ENCODE results near the gene PRM1. TPM values are rescaled to one million over a fixed set of nuclear protein-coding genes. Genes with fewer than 3 reads are reported as not detected.

The PRM1 gene
- total RNA-seq, 2 donors from 2014 or later: 1.8 to 992 TPM

GRCh38 chr16:11245222-11245737 is 35.9 kb downstream of the PRM1 start:
- 84% methylated on average over 5 of the region's 5 CpGs for WGBS
- Histone ChIP-seq H3K4me3 (no peak overlapping the region), H3K27ac (no peak overlapping the region), H3K27me3 (replicated peaks; ENCODE audit: insufficient read depth) (no peaks in the 10 kb centered on the region), H3K9me3 (no peaks in the 10 kb centered on the region), H3K36me3 (no peaks in the 10 kb centered on the region), H3K4me1 (replicated peaks) (no peaks in the 10 kb centered on the region)
- DNase-seq (ENCODE audit: low spot score): no peak
- TF ChIP-seq POLR2AphosphoS5 (IDR thresholded peaks at IDR 0.05) (no peak), POLR2A (IDR thresholded peaks at IDR 0.05) (no peak)
- TF ChIP-seq, protein P1, sequence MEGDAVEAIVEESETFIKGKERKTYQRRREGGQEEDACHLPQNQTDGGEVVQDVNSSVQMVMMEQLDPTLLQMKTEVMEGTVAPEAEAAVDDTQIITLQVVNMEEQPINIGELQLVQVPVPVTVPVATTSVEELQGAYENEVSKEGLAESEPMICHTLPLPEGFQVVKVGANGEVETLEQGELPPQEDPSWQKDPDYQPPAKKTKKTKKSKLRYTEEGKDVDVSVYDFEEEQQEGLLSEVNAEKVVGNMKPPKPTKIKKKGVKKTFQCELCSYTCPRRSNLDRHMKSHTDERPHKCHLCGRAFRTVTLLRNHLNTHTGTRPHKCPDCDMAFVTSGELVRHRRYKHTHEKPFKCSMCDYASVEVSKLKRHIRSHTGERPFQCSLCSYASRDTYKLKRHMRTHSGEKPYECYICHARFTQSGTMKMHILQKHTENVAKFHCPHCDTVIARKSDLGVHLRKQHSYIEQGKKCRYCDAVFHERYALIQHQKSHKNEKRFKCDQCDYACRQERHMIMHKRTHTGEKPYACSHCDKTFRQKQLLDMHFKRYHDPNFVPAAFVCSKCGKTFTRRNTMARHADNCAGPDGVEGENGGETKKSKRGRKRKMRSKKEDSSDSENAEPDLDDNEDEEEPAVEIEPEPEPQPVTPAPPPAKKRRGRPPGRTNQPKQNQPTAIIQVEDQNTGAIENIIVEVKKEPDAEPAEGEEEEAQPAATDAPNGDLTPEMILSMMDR (IDR thresholded peaks at IDR 0.05): no peak
- intact Hi-C loops (cut with DNase I): no loop called here

- WGBS: 78% methylated on average over 12 of the region's 12 CpGs
- intact Hi-C loops (cut with DNase I): no loop called here
- TF ChIP-seq, protein P1 (IDR thresholded peaks at IDR 0.05): no peak
- no peak for TF ChIP-seq POLR2A (IDR thresholded peaks at IDR 0.05)
- no peak for TF ChIP-seq POLR2AphosphoS5 (IDR thresholded peaks at IDR 0.05)
Observed at GRCh38 chr16:11242658-11243057, 38.5 kb downstream of the PRM1 start.

DNA sequence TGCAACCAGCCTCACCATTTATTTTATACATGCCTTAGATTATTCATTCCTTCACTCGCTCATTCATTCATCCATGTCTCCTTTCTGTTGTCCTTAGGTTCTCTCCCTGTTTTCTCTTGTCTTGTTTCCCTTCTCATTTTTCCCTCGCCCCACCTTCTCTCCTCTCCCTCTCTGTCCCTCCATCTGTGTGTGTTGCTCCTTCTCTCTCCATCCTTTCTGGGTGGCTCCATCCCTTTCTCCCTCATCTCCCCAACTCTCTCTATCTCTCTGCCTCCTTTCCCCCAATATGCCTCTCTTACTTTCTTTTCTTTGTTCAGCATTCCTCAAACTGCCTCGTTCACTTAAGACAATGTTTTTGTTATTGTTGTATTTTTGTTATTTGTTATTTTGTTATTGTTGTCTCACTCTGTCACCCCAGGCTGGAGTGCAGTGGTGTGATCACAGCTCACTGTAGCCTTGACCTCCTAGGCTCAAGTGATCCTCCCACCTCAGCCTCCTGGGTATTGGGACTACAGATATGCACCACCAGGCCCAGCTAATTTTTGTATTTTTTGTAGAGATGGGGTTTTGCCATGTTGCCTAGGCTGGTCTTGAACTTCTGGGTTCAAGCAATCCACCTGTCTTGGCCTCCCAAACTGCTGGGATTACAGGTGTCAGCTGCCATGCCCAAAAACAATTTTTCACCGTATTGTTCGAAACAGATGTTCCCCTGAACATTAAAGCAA is 39.5 kb downstream of the PRM1 start:
- 93% methylated on average over 5 of the region's 5 CpGs for WGBS
- H3K9me3 ChIP-seq: no peaks in the 10 kb centered on the region

More at GRCh38 chr16:11242658-11243057, 38.5 kb downstream of the PRM1 start:
- H3K4me1 ChIP-seq (replicated peaks): no peaks in the 10 kb centered on the region
- no peaks in the 10 kb centered on the region for H3K36me3 ChIP-seq
- no peak for DNase-seq (ENCODE audit: low spot score)
- H3K27ac ChIP-seq: no peak overlapping the region
- no peaks in the 10 kb centered on the region for H3K9me3 ChIP-seq
- H3K27me3 ChIP-seq (replicated peaks; ENCODE audit: insufficient read depth): no peaks in the 10 kb centered on the region
- no peak overlapping the region for H3K4me3 ChIP-seq

DNA sequence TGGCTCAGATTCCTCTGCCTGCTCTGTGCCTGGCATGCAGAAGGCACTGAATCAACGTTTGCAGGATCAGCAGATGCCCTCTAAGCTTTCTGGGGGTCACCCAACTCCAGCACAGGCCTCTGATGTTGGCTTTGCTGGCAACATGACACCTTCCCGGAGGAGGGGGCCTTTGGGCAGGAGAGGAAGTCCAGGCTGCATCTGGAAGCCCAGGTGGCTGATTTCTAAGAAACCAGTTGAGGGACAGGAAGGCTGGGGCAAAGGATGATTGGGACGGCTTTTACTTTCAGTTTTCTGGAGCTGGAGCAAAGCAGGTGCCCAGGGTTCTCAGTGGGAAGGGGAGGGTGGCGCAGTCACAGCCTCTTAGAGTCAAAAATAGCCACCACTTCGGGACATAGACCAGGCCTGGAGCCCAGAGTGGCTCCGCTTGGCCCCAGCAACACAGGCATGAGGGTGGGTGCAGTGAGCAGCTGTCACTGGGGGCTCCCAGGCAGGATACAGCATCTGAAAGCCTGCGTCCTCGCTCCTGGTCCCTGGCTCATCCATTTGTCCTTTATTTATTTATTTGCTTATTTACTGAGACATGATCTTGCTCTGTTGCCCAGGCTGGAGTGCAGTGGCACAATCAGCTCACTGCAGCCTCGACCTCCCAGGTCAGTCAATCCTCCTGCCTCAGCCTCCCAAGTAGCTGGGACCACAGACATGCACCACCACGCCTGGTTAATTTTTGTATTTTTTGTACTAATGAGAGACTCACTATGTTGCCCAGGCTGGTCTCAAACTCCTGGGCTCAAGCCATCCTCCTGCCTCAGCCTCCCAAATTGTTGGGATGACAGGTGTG is 40.3 kb downstream of the PRM1 start:
- no peak for DNase-seq (ENCODE audit: low spot score)
- H3K27ac ChIP-seq: no peak overlapping the region
- no peaks in the 10 kb centered on the region for H3K36me3 ChIP-seq
- intact Hi-C loops (cut with DNase I): no loop called here
- H3K27me3 ChIP-seq (replicated peaks; ENCODE audit: insufficient read depth): no peaks in the 10 kb centered on the region
- no peaks in the 10 kb centered on the region for H3K4me1 ChIP-seq (replicated peaks)
- H3K4me3 ChIP-seq: no peak overlapping the region
- WGBS: 77% methylated on average over 10 of the region's 10 CpGs
- TF ChIP-seq POLR2A (IDR thresholded peaks at IDR 0.05): no peak
- no peak for TF ChIP-seq POLR2AphosphoS5 (IDR thresholded peaks at IDR 0.05)
- TF ChIP-seq, protein P1 (IDR thresholded peaks at IDR 0.05): no peak
- H3K9me3 ChIP-seq: no peaks in the 10 kb centered on the region

More for the DNA sequence above, 39.5 kb downstream of the PRM1 start:
- no peaks in the 10 kb centered on the region for H3K27me3 ChIP-seq (replicated peaks; ENCODE audit: insufficient read depth)
- no peak overlapping the region for H3K4me3 ChIP-seq
- intact Hi-C loops (cut with DNase I): no loop called here
- DNase-seq (ENCODE audit: low spot score): no peak
- no peak overlapping the region for H3K27ac ChIP-seq
- TF ChIP-seq POLR2A (IDR thresholded peaks at IDR 0.05) (no peak), POLR2AphosphoS5 (IDR thresholded peaks at IDR 0.05) (no peak)
- TF ChIP-seq, protein P1 (IDR thresholded peaks at IDR 0.05): no peak
- H3K4me1 ChIP-seq (replicated peaks): no peaks in the 10 kb centered on the region
- no peaks in the 10 kb centered on the region for H3K36me3 ChIP-seq

Data from prostate gland (tissue), 2 donors.